Measurements from ENCODE around the gene COBLL1.
"Not testable (repeated sequence)": the region's sequence is repeated elsewhere in the genome, so short reads cannot be mapped to it uniquely, and the experiment has no call there.

Gene COBLL1

GRCh38 chr2:164785457-164785856 lies 56.2 kb downstream of the COBLL1 start:
- DNase-seq (ENCODE audit: low read depth, low spot score), result no peak

DNA sequence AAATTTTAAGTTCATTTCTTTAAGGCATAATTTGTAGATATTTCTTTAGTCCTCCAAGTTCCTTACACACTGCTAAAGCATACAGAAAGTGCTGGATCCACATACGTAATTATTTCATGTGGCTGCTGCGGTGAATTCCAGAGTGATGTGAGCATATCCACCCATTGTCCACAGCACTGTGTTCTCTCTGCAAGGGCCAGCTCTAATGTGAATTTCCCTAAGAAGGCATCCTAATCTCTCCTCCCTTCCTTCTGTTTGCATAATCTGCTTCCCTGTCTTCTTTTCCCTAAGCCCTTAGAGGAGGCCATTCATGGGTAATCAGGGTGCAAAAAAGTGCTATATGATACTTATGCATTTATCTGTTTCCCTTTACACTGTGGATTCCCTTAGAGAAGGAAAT lies 57.2 kb downstream of the COBLL1 start:
- DNase-seq (ENCODE audit: low read depth, low spot score), result no peak

DNA sequence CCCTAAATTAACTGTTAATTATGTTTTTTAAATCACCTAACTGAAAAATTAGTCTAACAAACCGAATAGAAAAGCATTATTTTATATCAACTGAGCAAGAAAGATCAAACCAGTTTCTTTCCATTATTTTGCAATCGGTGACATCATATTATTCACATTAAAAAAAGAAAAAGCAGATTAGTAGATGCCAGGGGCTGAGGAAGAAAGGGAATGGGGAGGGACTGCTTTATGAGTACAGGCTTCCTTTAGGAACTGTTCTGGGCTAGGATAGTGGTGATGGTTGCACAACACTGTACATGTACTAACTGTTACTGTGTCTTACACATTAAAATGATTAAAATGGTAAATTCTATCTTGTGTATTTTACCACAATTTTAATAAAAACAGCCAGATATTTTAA lies 59.3 kb downstream of the COBLL1 start:
- no peak for DNase-seq (ENCODE audit: low read depth, low spot score)

GRCh38 chr2:164781394-164781793 lies 60.2 kb downstream of the COBLL1 start:
- no peak for DNase-seq (ENCODE audit: low read depth, low spot score)

DNA sequence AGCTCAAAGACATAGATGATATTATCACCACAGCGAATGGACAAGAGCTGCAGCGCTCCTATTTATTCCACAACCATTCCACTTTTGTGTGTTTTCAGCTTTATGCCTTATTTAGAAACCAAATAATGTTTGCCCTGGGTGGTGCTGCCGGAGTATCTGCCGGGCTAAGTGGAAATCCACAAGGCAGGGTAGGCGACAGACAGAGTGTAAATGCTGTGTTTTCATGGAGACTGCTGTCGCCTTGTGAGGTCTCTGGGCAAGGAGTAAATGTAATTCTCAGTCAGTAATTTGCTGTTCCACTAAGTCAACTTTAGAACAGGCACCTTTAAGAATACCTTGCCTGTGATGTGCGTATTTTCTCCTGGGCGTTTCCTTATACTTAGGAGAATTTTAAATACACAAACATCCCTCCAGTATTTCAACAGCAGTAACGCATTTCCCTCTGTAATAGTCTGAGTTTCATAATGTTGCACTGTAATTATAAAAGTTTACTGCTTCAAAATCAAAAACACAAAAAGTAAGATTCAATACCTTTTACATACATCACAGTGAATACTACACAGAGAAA lies 60.9 kb downstream of the COBLL1 start:
- no peak for DNase-seq (ENCODE audit: low read depth, low spot score)

- DNase-seq (ENCODE audit: low read depth, low spot score), result no peak
These were observed 62.1 kb downstream of the COBLL1 start for GRCh38 chr2:164779383-164780057.

DNA sequence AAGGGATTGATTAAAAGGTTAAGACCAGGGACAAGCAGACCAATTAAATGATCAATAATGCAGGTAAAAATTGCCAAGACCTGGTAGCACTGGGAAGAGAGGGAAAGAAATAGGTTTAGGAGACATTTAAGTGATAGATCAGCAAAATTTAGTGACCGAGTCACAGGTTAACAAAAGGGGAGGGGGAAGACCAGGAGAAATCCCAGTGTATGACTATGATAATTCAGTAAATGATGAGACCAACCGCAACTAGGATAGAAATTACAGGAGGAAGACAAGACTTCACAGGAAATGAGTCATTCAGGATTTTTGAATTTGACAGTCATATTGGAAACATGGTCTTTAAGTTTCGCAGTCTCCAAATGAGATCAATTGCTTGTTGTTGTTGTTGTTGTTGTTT lies 62.9 kb downstream of the COBLL1 start:
- DNase-seq (ENCODE audit: low read depth, low spot score), result no peak

DNA sequence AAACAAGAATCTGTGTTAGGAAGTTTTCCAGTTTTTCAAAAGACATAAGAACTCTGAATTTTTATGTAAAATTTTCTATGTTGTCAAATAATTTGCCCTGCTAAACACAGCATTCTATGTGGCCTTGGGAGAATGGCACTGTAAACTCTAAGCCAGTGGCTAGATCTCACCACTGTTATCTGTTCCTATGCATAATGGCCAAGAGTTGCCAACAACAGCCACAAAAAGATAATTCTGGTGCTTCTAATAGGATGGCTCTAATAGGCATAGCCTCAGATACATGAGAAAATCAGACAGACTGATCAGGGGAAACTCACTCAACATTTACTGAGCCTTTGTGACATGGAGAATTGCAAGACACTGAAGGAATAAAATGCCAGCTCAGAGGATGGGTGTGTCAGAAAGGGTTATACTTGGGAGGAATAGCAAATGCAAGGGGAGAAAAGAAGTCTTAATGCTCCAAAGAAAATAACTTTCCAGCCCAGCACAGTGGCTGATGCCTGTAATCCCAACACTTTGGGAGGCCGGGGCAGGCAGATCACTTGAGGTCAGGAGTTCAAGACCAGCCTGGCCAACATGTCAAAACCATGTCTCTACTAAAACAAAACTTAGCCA lies 63.7 kb downstream of the COBLL1 start:
- no peak for DNase-seq (ENCODE audit: low read depth, low spot score)

GRCh38 chr2:164773635-164774034 lies 68.0 kb downstream of the COBLL1 start:
- no peak for DNase-seq (ENCODE audit: low read depth, low spot score)

DNA sequence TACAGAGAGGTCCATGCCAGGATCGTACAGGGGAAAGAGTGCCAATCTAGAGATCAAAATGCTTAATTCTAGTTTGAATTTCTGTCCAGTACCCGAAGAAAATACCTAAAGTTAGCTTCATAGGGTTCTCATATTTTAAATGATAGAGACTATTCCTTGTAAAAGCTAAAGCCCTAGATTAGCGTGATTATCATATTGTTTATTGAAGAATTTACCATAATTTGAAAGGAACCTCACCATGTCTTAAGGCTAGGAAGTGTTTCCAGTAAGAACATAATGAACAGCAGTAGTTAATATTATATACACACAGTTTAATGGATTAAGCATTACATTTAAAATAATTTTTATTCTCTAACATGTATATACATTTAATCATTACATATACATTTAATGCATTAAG lies 68.5 kb downstream of the COBLL1 start:
- DNase-seq (ENCODE audit: low read depth, low spot score), result no peak

- no peak for DNase-seq (ENCODE audit: low read depth, low spot score)
These were observed 69.7 kb downstream of the COBLL1 start for GRCh38 chr2:164771897-164772296.

- DNase-seq (ENCODE audit: low read depth, low spot score), result no peak
These were observed 71.2 kb downstream of the COBLL1 start for GRCh38 chr2:164770421-164770916.

- DNase-seq (ENCODE audit: low read depth, low spot score), result no peak
These were observed 74.7 kb downstream of the COBLL1 start for GRCh38 chr2:164766954-164767320.

DNA sequence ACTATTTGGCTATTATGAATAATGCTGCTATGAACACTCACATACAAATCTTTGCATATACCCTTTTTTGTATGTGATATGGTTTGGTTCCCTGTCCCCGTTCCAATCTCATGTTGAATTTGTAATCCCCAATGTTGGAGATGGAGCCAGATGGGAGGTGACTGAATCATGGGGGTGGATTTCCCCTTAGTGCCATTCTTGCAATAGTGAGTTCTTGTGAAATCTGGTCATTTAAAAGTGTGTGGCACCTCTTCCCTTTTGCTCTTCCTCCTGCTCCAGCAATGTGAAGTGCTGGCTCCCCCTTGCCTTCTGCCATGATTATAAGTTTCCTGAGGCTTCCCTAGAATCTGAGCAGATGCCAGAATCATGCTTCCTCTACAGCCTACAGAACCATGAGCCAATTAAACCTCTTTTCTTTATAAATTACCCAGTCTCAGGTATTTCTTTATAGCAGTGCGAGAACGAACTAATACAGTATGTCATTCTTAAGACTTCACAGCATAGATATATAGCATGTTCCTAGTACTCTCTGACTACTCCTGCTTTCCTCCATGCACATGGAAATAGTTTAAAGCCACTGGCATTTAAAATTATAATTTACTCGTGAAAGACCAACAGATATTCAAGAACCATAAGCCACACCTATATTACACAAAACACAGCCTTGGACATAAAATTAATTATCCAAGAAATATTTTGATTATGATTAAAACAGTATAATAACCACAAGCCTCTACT lies 75.2 kb downstream of the COBLL1 start:
- DNase-seq (ENCODE audit: low read depth, low spot score), result no peak

DNA sequence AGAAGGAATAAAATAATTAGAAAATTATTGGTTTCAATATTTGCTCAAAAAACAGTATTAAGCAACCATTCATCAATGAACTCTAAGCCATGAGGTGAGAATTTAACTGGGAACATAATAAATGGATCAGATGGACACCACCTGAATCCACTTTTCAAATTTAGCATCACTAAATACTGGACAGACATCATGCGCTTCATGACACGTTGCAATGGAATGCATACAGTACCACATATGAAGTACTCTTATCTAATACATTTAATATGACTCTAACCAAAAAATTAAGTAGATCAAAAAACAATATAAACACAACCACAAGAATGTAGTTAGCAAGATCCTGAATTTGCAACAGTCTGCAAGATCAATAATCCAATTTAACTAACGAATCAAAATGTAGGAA lies 76.6 kb downstream of the COBLL1 start:
- no peak for DNase-seq (ENCODE audit: low read depth, low spot score)

- no peak for DNase-seq (ENCODE audit: low read depth, low spot score)
These were observed 77.1 kb downstream of the COBLL1 start for GRCh38 chr2:164764474-164764873.

DNA sequence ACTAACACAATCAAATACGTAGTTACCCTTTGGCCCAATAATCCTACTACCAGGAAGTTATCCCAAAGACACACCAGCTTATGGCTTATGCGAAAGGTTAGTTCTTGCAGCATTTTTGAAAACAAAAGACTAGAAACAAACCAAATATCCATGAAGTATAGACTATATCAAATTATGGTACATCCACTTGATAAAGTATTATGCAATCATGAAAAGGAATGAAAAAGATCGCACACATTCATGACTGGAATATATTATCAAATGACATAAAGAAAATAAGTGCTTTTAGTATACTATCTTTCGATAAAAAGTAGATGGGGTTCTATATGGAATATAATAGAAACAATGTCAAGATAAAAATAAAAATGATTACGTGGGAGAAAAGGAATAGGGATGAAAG lies 78.2 kb downstream of the COBLL1 start:
- DNase-seq (ENCODE audit: low read depth, low spot score), result no peak

DNA sequence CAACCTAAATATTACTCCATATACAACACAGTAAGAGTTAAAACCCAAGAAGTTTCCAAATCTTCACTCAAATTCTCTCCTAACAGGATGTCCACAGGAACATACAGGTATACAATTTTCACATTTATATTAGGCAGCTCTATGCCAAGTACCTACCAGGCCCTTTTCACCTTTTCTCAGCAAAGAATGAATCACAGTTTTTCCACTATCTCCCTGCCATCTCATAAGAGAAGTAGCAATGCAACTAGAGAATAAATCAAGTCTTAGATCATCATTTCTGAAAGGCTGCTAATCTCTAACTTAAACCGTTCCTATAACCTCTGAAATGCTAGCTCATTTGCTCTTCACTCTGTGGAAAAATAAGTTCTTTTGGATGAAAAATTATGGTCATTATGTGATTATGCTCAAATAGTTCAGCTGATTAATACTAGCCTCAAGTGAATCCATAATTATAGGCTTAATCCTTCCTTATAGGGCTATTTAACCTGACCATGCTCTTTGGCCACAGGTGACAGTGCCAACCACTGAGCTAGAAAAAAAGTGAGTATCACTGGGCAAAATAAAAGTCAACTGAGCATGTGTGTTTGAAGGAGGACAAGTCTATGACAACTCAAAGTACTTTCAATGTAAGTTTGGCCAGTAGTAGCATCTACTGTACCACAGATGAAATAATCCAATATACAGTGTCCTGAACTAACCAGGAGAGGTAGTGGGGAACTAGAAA lies 79.7 kb downstream of the COBLL1 start:
- DNase-seq (ENCODE audit: low read depth, low spot score), result no peak

DNA sequence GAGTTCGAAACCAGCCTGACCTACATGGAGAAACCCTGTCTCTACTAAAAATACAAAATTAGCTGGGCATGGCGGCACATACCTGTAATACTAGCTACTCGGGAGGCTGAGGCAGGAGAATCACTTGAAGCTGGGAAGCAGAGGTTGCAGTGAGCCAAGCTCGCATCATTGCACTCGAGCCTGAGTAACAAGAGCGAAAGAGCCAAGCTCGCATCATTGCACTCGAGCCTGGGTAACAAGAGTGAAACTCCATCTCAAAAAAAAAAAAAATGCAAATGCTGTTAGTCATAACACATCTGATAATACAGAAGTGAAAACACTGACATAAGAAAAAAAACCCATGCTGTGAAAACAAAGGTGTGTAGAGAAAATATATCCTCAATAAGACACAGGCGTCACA lies 80.4 kb downstream of the COBLL1 start:
- DNase-seq (ENCODE audit: low read depth, low spot score), result not testable (repeated sequence)

GRCh38 chr2:164760179-164760578 lies 81.4 kb downstream of the COBLL1 start:
- DNase-seq (ENCODE audit: low read depth, low spot score), result no peak

GRCh38 chr2:164757934-164758695 lies 83.5 kb downstream of the COBLL1 start:
- DNase-seq (ENCODE audit: low read depth, low spot score), result no peak

Measured in activated CD4-positive, CD25-positive, alpha-beta regulatory T cell treated with anti-CD3 and anti-CD28 coated beads, Interleukin-2, amount 50 U/mL, for 16 hours (primary cell).